Right renal cortex interstitium (tissue), 3 donors: ENCODE data around the gene RASA4B. TPM values are rescaled to one million over a fixed set of nuclear protein-coding genes. Genes with fewer than 3 reads are reported as not detected.
"Not testable (repeated sequence)": the region's sequence is repeated elsewhere in the genome, so short reads cannot be mapped to it uniquely, and the experiment has no call there.

Experiments used
- DNase-seq, 3 donors: peaks; one replicate each; pipeline ENCODE4 v3.0.0-alpha.2; 2013; ENCODE audit warnings: low read depth in 3 of 3, low spot score in 2 of 3
- polyA plus RNA-seq, 3 donors: library from polyadenylated mRNA; unstranded; fragments of 120-200 nt; gene quantifications; one replicate each; pipeline ENCODE4 v1.2.1, GENCODE V29; 2013; ENCODE audit not compliant: insufficient read length in 3 of 3

Gene RASA4B
- polyA plus RNA-seq, 3 donors: 5.4 to 11.7 (median 6.6) TPM

GRCh38 chr7:102512642-102513221 lies 4.8 kb downstream of the RASA4B start:
- peak; percentile 76 to 88 (median 87) for DNase-seq

GRCh38 chr7:102511860-102512522 lies 5.6 kb downstream of the RASA4B start:
- not testable (repeated sequence) for DNase-seq

GRCh38 chr7:102510575-102510974 lies 7.0 kb downstream of the RASA4B start:
- not testable (repeated sequence) for DNase-seq

- DNase-seq: not testable (repeated sequence)
These were observed 10.0 kb downstream of the RASA4B start for GRCh38 chr7:102507410-102508088.

- DNase-seq: not testable (repeated sequence)
These were observed 12.0 kb downstream of the RASA4B start for GRCh38 chr7:102505298-102506185.

- DNase-seq: not testable (repeated sequence)
These were observed 14.4 kb downstream of the RASA4B start for GRCh38 chr7:102503141-102503540.

GRCh38 chr7:102498321-102498720 lies 19.3 kb downstream of the RASA4B start:
- DNase-seq: not testable (repeated sequence)

GRCh38 chr7:102497308-102497707 lies 20.3 kb downstream of the RASA4B start:
- not testable (repeated sequence) for DNase-seq

- not testable (repeated sequence) for DNase-seq
These were observed 20.7 kb downstream of the RASA4B start for GRCh38 chr7:102496861-102497260.

GRCh38 chr7:102494473-102495149 lies 23.0 kb downstream of the RASA4B start:
- not testable (repeated sequence) for DNase-seq

- DNase-seq: not testable (repeated sequence)
These were observed 23.6 kb downstream of the RASA4B start for GRCh38 chr7:102494026-102494425.

- DNase-seq: not testable (repeated sequence)
These were observed 24.2 kb downstream of the RASA4B start for GRCh38 chr7:102493220-102493935.

- DNase-seq: not testable (repeated sequence)
These were observed 27.0 kb downstream of the RASA4B start for GRCh38 chr7:102490529-102491075.

GRCh38 chr7:102484317-102484716 lies 33.3 kb downstream of the RASA4B start:
- not testable (repeated sequence) for DNase-seq

GRCh38 chr7:102481962-102482361 lies 35.6 kb downstream of the RASA4B start:
- DNase-seq: not testable (repeated sequence)

- not testable (repeated sequence) for DNase-seq
These were observed 37.5 kb downstream of the RASA4B start for GRCh38 chr7:102479982-102480637.

GRCh38 chr7:102479209-102479584 lies 38.4 kb downstream of the RASA4B start:
- not testable (repeated sequence) for DNase-seq

GRCh38 chr7:102478314-102479208 lies 39.0 kb downstream of the RASA4B start, which contains the start of gene POLR2J:
POLR2J (minus strand) TSS chr7:102478922; CDS start chr7:102478860, 62 bp downstream.
- peak; percentile 25 to 73 (median 36) for DNase-seq
